Natural killer cell (primary cell): Measurements from ENCODE around the gene NUP98. TPM values are rescaled to one million over a fixed set of nuclear protein-coding genes. Genes with fewer than 3 reads are reported as not detected.

Experiments used
- ATAC-seq, 3 donors: fragments of 150-1000 bp in 2 of 3; fragments of 200-7000 bp in 1 of 3; cut with Tn5 transposase; 1 replicate in 1 of 3; 2 replicates in 2 of 3; pipeline ENCODE4 v1.10.0; 2021; ENCODE audit warnings: mild to moderate bottlenecking in 2 of 3, moderate library complexity in 2 of 3
- DNase-seq, 2 donors: peaks; one replicate each; pipeline versions ENCODE4 v3.0.0 to v3.0.0-alpha.2; 2013 to 2021; ENCODE audit warnings: mixed read lengths in 1 of 2
- H3K27ac ChIP-seq: one replicate; pipeline ENCODE4 v1.5.1; 2013; ENCODE audit warnings: mild to moderate bottlenecking, low read length
- H3K27me3 ChIP-seq: one replicate; pipeline ENCODE4 v1.6.1; 2013; ENCODE audit warnings: low read length; ENCODE audit not compliant: control insufficient read depth, insufficient read depth
- H3K36me3 ChIP-seq: one replicate; pipeline ENCODE4 v1.6.1; 2013; ENCODE audit warnings: low read length; ENCODE audit not compliant: control insufficient read depth, insufficient read depth
- H3K4me1 ChIP-seq: one replicate; pipeline ENCODE4 v1.6.1; 2013; ENCODE audit warnings: low read length; ENCODE audit not compliant: control insufficient read depth, insufficient read depth
- H3K4me3 ChIP-seq: one replicate; pipeline ENCODE4 v1.5.1; 2013; ENCODE audit warnings: low read length
- H3K9me3 ChIP-seq: one replicate; pipeline ENCODE4 v1.6.1; 2013; ENCODE audit warnings: low read length; ENCODE audit not compliant: control insufficient read depth, insufficient read depth
- H3K27ac Mint-ChIP-seq, 2 donors: one replicate each; pipeline ENCODE4 v1.8.0; 2022; ENCODE audit warnings: mild to moderate bottlenecking in 2 of 2, mixed read lengths in 2 of 2, moderate library complexity in 1 of 2
- H3K27me3 Mint-ChIP-seq, 2 donors: one replicate each; pipeline ENCODE4 v1.8.0; 2022; ENCODE audit warnings: low read depth in 2 of 2, mixed read lengths in 2 of 2
- H3K36me3 Mint-ChIP-seq: one replicate; pipeline ENCODE4 v1.8.0; 2022; ENCODE audit warnings: mixed read lengths
- H3K4me1 Mint-ChIP-seq, 2 donors: one replicate each; pipeline ENCODE4 v1.8.0; 2022; ENCODE audit warnings: mixed read lengths in 2 of 2
- H3K4me3 Mint-ChIP-seq: one replicate; pipeline ENCODE4 v1.8.0; 2022; ENCODE audit warnings: mild to moderate bottlenecking, moderate library complexity, mixed read lengths
- H3K9me3 Mint-ChIP-seq, 2 donors: one replicate each; pipeline ENCODE4 v1.8.0; 2022; ENCODE audit warnings: mixed read lengths in 2 of 2
- CTCF ChIP-seq: fragments of 200-600 bp; IDR thresholded peaks from one replicate; pipeline ENCODE4 v1.8.0; 2022; ENCODE audit warnings: antibody characterized with exemption
- WGBS: methylation state at CpG from one replicate; pipeline ENCODE4 v1.1.7; 2013; ENCODE audit warnings: missing lambda C conversion rate; ENCODE audit not compliant: insufficient coverage; 5-methylcytosine and 5-hydroxymethylcytosine counted together
- intact Hi-C: fragments of 100-400 bp; cut with micrococcal nuclease; formaldehyde crosslinking; loops from one replicate; pipeline ENCODE4 v1.14.2; 2022
- total RNA-seq, 4 donors: library from RNA; stranded (reverse); fragments of 120-200 nt in 1 of 4; gene quantifications; one replicate each; pipeline versions ENCODE4 v1.2.3 to v1.2.4, GENCODE V29; 2013 to 2022

Gene NUP98
- total RNA-seq, 3 donors from 2014 or later (not counting 1 experiment from before 2014, with no cell fraction given): 88.5 to 103 (median 92.8) TPM

- peaks cover 57% of the 10 kb centered on the region for H3K36me3 ChIP-seq
- 95% methylated on average over 6 of the region's 6 CpGs for WGBS
- H3K36me3 Mint-ChIP-seq: no peaks in the 10 kb centered on the region
Observed at GRCh38 chr11:3755151-3755550, 42.2 kb downstream of the NUP98 start.

GRCh38 chr11:3753110-3753509, 44.2 kb downstream of the NUP98 start:
- H3K36me3 Mint-ChIP-seq: no peaks in the 10 kb centered on the region
- H3K36me3 ChIP-seq: peaks cover 48% of the 10 kb centered on the region

More at GRCh38 chr11:3755151-3755550, 42.2 kb downstream of the NUP98 start:
- ATAC-seq (no peak), DNase-seq (no peak)
- no peak overlapping the region for H3K4me3 Mint-ChIP-seq
- intact Hi-C loops: loop anchor here (10.0 kb wide), 1 partner anchor 50 kb away; the partner anchor contains the start of gene PGAP2
- no peak for TF ChIP-seq CTCF
- no peaks in the 10 kb centered on the region for H3K27me3 Mint-ChIP-seq
- no peaks in the 10 kb centered on the region for H3K9me3 Mint-ChIP-seq
- Histone ChIP-seq H3K9me3 (no peaks in the 10 kb centered on the region), H3K27me3 (no peaks in the 10 kb centered on the region), H3K4me1 (no peaks in the 10 kb centered on the region), H3K4me3 (no peak overlapping the region), H3K27ac (no peak overlapping the region)
- no peaks in the 10 kb centered on the region for H3K4me1 Mint-ChIP-seq
- no peak overlapping the region for H3K27ac Mint-ChIP-seq

GRCh38 chr11:3747704-3748103, 49.6 kb downstream of the NUP98 start:
- Mint-ChIP-seq H3K4me1 (no peaks in the 10 kb centered on the region), H3K27ac (no peak overlapping the region), H3K4me3 (no peak overlapping the region), H3K36me3 (peaks cover 7% of the 10 kb centered on the region), H3K9me3 (no peaks in the 10 kb centered on the region), H3K27me3 (no peaks in the 10 kb centered on the region)
- no peak overlapping the region for H3K4me3 ChIP-seq
- no peaks in the 10 kb centered on the region for H3K9me3 ChIP-seq
- no peaks in the 10 kb centered on the region for H3K27me3 ChIP-seq
- no peak overlapping the region for H3K27ac ChIP-seq
- peaks cover 60% of the 10 kb centered on the region for H3K36me3 ChIP-seq
- H3K4me1 ChIP-seq: no peaks in the 10 kb centered on the region
- no peak for DNase-seq
- TF ChIP-seq CTCF: no peak
- ATAC-seq: no peak
- intact Hi-C loops: no loop called here
- 82% methylated on average over 1 of the region's 1 CpG for WGBS

More at GRCh38 chr11:3753110-3753509, 44.2 kb downstream of the NUP98 start:
- Histone ChIP-seq H3K27me3 (no peaks in the 10 kb centered on the region), H3K27ac (no peak overlapping the region), H3K4me3 (no peak overlapping the region), H3K4me1 (no peaks in the 10 kb centered on the region), H3K9me3 (no peaks in the 10 kb centered on the region)
- H3K27me3 Mint-ChIP-seq: no peaks in the 10 kb centered on the region
- H3K4me1 Mint-ChIP-seq: no peaks in the 10 kb centered on the region
- no peak for TF ChIP-seq CTCF
- H3K4me3 Mint-ChIP-seq: no peak overlapping the region
- WGBS: 98% methylated on average over 2 of the region's 2 CpGs
- no peaks in the 10 kb centered on the region for H3K9me3 Mint-ChIP-seq
- H3K27ac Mint-ChIP-seq: no peak overlapping the region
- intact Hi-C loops: loop anchor here (10.0 kb wide), 1 partner anchor 52 kb away; the partner anchor contains the start of gene PGAP2
- no peak for ATAC-seq
- DNase-seq: no peak

GRCh38 chr11:3745161-3745560, 52.2 kb downstream of the NUP98 start:
- no peak for DNase-seq
- no peak overlapping the region for H3K4me3 ChIP-seq
- H3K27me3 ChIP-seq: no peaks in the 10 kb centered on the region
- ATAC-seq: no peak
- Mint-ChIP-seq H3K4me1 (no peaks in the 10 kb centered on the region), H3K36me3 (peaks cover 19% of the 10 kb centered on the region), H3K4me3 (no peak overlapping the region), H3K27me3 (no peaks in the 10 kb centered on the region), H3K27ac (no peak overlapping the region), H3K9me3 (no peaks in the 10 kb centered on the region)
- no peak overlapping the region for H3K27ac ChIP-seq
- no peak for TF ChIP-seq CTCF
- 94% methylated on average over 3 of the region's 5 CpGs for WGBS
- H3K4me1 ChIP-seq: no peaks in the 10 kb centered on the region
- no peaks in the 10 kb centered on the region for H3K9me3 ChIP-seq
- intact Hi-C loops: no loop called here
- peaks cover 51% of the 10 kb centered on the region for H3K36me3 ChIP-seq
